Tibial nerve (tissue), 4 donors: ENCODE measurements around the gene KIRREL3. TPM values are rescaled to one million over a fixed set of nuclear protein-coding genes. Genes with fewer than 3 reads are reported as not detected.

Source experiments
- DNase-seq, 2 donors: peaks; one replicate each; pipeline ENCODE4 v3.0.0-alpha.2; 2019; ENCODE audit warnings: low spot score in 2 of 2
- H3K27ac ChIP-seq, 4 donors: fragments of 200-600 bp; sonication (generic) in 3 of 4; one replicate each; pipeline ENCODE4 v1.5.1; 2017 to 2019; ENCODE audit warnings: mild to moderate bottlenecking in 1 of 4
- H3K27me3 ChIP-seq, 2 donors: fragments of 200-600 bp; sonication (generic) in 1 of 2; one replicate each; pipeline versions ENCODE4 v1.5.1 to v1.6.0; 2017 to 2019
- H3K36me3 ChIP-seq, 3 donors: fragments of 200-600 bp; sonication (generic); one replicate each; pipeline ENCODE4 v1.5.1; 2018 to 2019
- H3K4me1 ChIP-seq, 4 donors: fragments of 200-600 bp; sonication (generic) in 3 of 4; one replicate each; pipeline ENCODE4 v1.5.1; 2017 to 2019
- H3K4me3 ChIP-seq, 4 donors: fragments of 200-600 bp; sonication (generic) in 3 of 4; one replicate each; pipeline ENCODE4 v1.5.1; 2017 to 2019; ENCODE audit warnings: mild to moderate bottlenecking in 1 of 4, moderate library complexity in 1 of 4
- H3K9me3 ChIP-seq, 4 donors: fragments of 200-600 bp; sonication (generic) in 3 of 4; one replicate each; pipeline ENCODE4 v1.5.1; 2017 to 2019
- CTCF ChIP-seq, 5 experiments: fragments of 200-600 bp in 3 of 5; fragments of 450-650 bp in 2 of 5; sonication (generic) in 3 of 5; IDR thresholded peaks; one replicate each; pipeline ENCODE4 v1.5.1; 2016 to 2019; ENCODE audit warnings: antibody characterized with exemption in 5 of 5, mild to moderate bottlenecking in 3 of 5, moderate library complexity in 2 of 5
- EP300 ChIP-seq, 2 donors: sonication (generic); formaldehyde crosslinking; IDR thresholded peaks; one replicate each; pipeline ENCODE4 v1.6.1; 2017; ENCODE audit warnings: antibody characterized with exemption in 2 of 2, mild to moderate bottlenecking in 1 of 2
- POLR2A ChIP-seq, 2 donors: fragments of 450-650 bp; IDR thresholded peaks; one replicate each; pipeline ENCODE4 v1.6.1; 2017; ENCODE audit warnings: antibody characterized with exemption in 2 of 2, mild to moderate bottlenecking in 2 of 2, moderate library complexity in 2 of 2
- WGBS, 2 donors: methylation state at CpG; one replicate each; pipeline ENCODE4 v1.1.5; 2018; 5-methylcytosine and 5-hydroxymethylcytosine counted together
- total RNA-seq, 4 donors: library from RNA; depleted of rRNA; stranded (reverse); fragments of >200 nt; gene quantifications; one replicate each; pipeline ENCODE4 v1.1.0, GENCODE V29; 2016

Gene KIRREL3
- total RNA-seq, 4 donors from 2014 or later, result not detected

- Histone ChIP-seq H3K27me3 (no peaks in the 10 kb centered on the region), H3K4me3 (no peak overlapping the region), H3K36me3 (no peaks in the 10 kb centered on the region), H3K9me3 (no peaks in the 10 kb centered on the region), H3K27ac (no peak overlapping the region), H3K4me1 (peaks cover 0 to 9% (median 2%) of the 10 kb centered on the region in 4 donors)
- no peak for DNase-seq
- WGBS, 2 donors, result 81 to 90% methylated on average over 2 of the region's 2 CpGs
- no peak for TF ChIP-seq EP300 (IDR thresholded peaks at IDR 0.05)
- no peak for TF ChIP-seq CTCF (IDR thresholded peaks at IDR 0.05)
- TF ChIP-seq POLR2A (IDR thresholded peaks at IDR 0.05), result no peak
These were observed 516.3 kb downstream of the KIRREL3 start for GRCh38 chr11:126484266-126484665.

- 76 to 88% methylated on average over 4 of the region's 4 CpGs for WGBS, 2 donors
- H3K36me3 ChIP-seq, result no peaks in the 10 kb centered on the region
- DNase-seq, result no peak
These were observed 516.9 kb downstream of the KIRREL3 start for GRCh38 chr11:126483621-126484195.

DNA sequence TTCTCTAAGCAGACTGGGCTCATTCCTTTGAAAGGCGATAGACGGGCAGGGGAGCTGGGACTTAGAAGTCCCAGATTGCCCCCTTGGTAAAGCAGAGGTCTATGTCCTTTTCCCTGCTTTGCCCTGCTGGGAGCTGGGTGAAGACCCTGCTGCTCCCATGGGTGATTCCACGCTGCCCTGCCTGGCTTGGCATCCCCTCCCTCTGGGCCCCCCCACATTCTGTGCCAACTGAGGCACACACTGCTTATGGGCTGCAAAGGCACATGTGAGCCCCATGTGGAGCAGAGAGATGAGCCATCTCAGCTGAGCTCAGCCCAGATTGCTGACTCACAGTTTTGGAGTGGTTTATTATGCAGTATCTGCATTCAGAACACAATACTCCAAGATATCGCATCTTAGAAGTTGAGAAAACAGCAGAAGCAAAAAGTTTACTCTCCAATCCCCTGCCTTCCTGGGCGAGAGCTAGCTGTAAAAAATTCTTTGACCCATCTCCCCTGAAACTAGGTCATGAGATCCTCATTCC, 517.9 kb downstream of the KIRREL3 start:
- 95% methylated on average over 5 of the region's 5 CpGs for WGBS, 2 donors

More at GRCh38 chr11:126483621-126484195, 516.9 kb downstream of the KIRREL3 start:
- Histone ChIP-seq H3K4me3 (no peak overlapping the region), H3K27ac (no peak overlapping the region), H3K9me3 (no peaks in the 10 kb centered on the region), H3K4me1 (peaks cover 0 to 9% (median 2%) of the 10 kb centered on the region in 4 donors), H3K27me3 (no peaks in the 10 kb centered on the region)
- no peak for TF ChIP-seq CTCF (IDR thresholded peaks at IDR 0.05)
- no peak for TF ChIP-seq POLR2A (IDR thresholded peaks at IDR 0.05)
- no peak for TF ChIP-seq EP300 (IDR thresholded peaks at IDR 0.05)

GRCh38 chr11:126481303-126481680, 519.3 kb downstream of the KIRREL3 start:
- TF ChIP-seq POLR2A (IDR thresholded peaks at IDR 0.05) (no peak), EP300 (IDR thresholded peaks at IDR 0.05) (no peak), CTCF (IDR thresholded peaks at IDR 0.05) (no peak)
- DNase-seq, result no peak

More for the DNA sequence above, 517.9 kb downstream of the KIRREL3 start:
- no peak for TF ChIP-seq EP300 (IDR thresholded peaks at IDR 0.05)
- no peak for TF ChIP-seq POLR2A (IDR thresholded peaks at IDR 0.05)
- TF ChIP-seq CTCF (IDR thresholded peaks at IDR 0.05), result no peak
- Histone ChIP-seq H3K27me3 (no peaks in the 10 kb centered on the region), H3K9me3 (no peaks in the 10 kb centered on the region), H3K4me1 (peaks cover 0 to 9% (median 2%) of the 10 kb centered on the region in 4 donors), H3K27ac (no peak overlapping the region), H3K4me3 (no peak overlapping the region), H3K36me3 (no peaks in the 10 kb centered on the region)
- DNase-seq, result no peak

More at GRCh38 chr11:126481303-126481680, 519.3 kb downstream of the KIRREL3 start:
- Histone ChIP-seq H3K27ac (no peak overlapping the region), H3K9me3 (no peaks in the 10 kb centered on the region), H3K4me3 (no peak overlapping the region), H3K36me3 (no peaks in the 10 kb centered on the region), H3K4me1 (peaks cover 0 to 9% (median 2%) of the 10 kb centered on the region in 4 donors), H3K27me3 (no peaks in the 10 kb centered on the region)
- WGBS, 2 donors, result 81 to 82% methylated on average over 5 of the region's 5 CpGs
